CD1c-positive myeloid dendritic cell (primary cell): ENCODE data around the gene DHRSX.
"Not testable (repeated sequence)": the region's sequence is repeated elsewhere in the genome, so short reads cannot be mapped to it uniquely, and the experiment has no call there.

Source experiments
- DNase-seq: peaks from one replicate; pipeline ENCODE4 v3.0.0-alpha.2; 2016; ENCODE audit errors: extremely low spot score

Gene DHRSX

DNA sequence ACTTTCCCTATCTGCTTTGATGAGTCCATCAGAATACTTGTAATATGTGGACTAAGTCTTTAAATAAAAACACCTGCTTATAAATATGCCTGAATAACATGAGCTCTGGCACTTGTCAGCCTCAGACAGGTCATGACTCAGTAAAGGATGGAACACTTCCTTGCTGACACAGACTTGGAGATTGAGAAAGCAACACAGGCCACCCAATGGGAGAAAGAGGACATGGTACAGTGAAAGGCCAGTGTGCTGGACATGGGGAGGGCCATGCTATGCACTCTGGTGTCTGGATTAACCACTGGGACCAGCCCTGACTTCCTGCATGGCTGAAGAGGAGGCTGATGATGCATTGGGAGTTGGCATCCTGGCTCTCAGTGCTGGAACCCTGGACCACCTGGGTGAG lies 149.5 kb downstream of the DHRSX start:
- DNase-seq: no peak

DNA sequence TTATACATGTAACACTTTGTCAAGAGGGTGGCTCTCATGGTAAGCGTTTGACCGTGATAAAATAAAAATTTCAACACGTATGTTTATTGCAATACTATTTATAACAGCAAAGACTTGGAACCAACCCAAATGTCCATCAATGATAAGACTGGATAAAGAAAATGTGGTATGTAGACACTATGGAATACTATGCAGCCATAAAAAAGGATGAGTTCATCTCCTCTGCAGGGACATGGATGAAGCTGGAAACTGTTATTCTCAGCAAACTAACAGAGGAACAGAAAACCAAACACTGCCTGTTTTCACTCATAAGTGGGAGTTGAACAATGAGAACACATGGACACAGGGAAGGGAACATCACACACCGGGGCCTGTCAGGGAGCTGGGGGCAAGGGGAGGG lies 150.1 kb downstream of the DHRSX start:
- not testable (repeated sequence) for DNase-seq

DNA sequence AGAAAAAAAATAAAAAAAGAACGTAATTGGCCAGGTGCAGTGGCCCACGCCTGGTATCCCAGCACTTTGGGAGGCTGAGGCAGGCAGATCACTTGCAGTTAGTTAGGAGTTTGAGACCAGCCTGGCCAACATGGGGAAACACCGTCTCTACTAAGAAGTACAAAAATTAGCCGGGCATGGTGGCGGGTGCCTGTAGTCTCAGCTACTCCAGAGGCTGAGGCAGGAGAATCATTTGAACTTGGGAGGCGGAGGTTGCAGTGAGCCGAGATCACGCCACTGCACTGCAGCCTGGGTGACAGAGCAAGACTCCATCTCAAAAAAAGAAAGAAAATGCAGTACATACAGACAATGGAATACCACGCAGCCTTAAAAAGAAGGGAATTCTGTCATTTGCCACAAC lies 150.7 kb downstream of the DHRSX start:
- DNase-seq: not testable (repeated sequence)

DNA sequence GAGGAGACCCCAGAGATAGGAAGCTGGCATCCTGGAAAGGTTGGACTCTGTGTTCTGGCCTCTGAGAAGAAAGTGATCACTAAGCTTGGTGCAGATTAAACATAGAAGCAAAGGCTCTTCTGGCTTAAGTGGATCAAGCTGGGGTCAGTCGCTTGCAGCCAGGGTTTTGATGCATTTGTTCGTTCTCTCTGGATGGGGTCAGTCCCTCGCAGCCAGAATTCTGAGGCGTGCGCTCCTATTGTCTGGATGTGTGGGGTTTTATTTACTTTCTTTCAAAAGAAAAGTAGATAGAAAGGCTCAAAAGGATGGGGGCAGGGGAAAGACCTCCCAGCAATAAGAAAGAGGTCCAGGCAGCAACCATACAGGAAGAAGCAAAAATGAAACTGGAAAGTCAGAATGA lies 152.6 kb downstream of the DHRSX start:
- no peak for DNase-seq

DNA sequence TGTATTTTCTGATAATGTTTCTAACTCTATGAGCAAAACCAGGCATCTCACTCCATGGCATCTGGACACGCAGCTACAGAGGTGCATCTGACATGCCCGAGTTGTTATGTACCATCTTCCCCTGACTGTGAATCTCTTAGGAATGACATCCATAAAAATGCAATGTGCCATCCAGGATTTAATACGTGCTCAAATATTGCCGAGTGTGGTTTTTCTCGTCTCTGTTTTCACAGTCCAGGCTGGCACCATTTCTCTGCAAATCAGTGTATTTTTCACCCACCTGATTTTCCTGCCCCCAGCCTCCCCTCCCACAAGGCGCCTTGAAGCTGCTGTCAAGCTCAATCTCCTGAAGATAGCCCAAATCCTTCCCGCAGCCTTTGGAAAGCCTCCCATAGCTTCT lies 154.6 kb downstream of the DHRSX start:
- DNase-seq: no peak

DNA sequence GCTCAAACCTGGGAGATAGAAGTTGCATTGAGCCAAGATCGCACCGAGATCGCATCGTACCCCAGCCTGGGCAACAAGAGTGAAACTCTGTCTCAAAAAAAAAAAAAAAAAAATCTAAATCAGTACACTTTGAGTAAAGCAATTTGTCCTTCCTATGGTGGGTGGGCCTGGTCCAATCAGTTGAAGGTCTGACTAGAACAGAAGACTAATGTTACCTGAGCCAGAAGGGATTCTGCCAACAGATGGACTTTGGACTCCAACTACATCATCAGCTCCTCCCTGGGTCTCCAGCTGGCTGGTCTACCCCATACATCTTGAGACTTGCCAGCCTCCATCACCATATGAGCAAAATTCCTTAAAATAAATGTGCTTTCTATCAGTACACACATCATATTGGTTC lies 155.2 kb downstream of the DHRSX start:
- no peak for DNase-seq

DNA sequence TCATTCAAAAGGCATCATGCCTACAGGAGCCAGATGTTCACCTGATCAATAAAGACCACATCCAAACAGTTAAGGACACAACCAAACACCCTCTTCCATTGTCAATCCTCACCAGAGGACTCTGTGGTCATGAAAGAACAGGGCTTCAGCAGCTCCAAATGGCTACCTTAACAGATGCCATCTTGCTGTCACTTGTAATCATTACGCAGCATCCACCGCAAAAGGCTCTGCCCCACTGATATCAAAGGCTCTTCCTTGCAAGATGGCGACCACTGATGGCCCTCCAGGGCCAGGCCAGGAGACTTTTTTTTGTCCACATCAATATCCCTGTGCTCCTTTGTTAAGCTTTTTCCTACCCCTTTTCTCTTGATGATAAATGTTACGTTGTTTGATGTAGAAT lies 157.4 kb downstream of the DHRSX start:
- DNase-seq: no peak

DNA sequence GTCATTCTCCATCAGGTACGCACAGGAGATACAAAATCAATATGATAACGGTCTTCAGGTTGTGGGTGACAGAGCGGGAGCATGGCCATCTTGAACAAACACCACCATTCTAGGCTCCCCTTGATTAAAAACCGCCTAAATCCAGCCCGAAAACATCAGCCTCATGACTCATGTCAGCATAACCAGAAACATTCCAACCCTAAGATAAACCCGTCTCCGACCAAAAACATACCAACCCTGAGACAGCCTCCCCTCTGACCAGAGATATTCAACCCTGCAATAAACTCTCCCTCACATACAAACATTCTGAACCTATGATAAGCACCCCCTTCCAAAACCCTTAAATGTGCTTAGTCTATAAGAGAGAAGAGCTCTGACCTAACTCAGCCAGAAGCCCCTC lies 157.9 kb downstream of the DHRSX start:
- no peak for DNase-seq

DNA sequence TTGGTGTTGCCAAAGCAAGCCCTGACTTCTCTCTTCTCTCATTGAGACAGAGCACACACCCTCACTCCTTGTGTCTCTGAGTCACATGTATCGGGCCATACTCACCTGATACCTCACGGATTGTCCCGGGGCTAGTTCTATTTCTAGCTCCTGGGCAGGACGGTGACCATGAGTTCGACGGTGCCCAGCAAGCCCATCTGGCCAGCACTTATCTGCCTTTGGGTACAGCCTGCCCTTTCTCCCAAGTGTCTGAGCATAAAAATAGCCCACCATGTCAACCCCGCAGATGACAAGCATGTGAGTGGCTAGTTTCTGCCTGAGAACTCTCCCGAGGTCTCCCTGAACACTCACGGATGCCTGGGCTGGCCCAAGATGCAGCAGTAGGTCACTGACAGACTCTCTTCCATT lies 158.5 kb downstream of the DHRSX start:
- DNase-seq: no peak

DNA sequence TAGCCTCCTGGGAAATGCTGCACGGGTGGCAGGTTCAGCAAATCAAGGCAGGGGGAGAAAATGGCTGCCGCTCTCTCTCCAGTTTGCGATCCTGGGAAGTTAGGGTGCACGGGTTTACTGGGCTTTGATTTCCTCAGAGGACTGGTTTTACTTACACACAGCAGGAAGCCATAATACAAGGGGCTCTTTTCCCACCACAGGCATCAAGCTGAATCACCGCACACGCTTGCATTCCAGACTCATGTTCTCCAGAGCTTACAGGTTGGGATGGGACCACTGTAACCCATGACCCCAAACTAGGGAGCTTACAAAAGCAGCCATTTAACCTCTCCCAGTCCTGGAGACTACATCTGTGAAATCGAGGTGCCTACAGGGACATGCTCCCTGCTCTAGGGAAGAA lies 159.8 kb downstream of the DHRSX start:
- no peak for DNase-seq

DNA sequence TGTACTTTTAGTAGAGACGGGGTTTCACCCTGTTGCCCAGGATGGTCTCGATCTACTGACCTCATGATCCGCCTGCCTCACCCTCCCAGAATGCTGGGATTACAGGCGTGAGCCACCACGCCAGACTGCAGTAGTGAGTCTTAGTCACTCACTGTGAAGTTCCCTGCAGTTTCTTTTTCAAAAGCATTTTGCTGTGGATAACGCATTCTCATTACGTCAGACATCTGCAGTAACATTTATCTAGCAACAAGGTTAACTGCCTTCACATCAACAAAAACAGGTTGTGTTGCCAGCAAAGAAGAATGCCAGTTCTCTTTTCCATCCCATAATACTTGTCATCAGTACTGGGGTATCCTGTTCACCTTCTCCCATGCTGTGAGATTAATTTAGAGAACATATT lies 164.6 kb downstream of the DHRSX start:
- no peak for DNase-seq

DNA sequence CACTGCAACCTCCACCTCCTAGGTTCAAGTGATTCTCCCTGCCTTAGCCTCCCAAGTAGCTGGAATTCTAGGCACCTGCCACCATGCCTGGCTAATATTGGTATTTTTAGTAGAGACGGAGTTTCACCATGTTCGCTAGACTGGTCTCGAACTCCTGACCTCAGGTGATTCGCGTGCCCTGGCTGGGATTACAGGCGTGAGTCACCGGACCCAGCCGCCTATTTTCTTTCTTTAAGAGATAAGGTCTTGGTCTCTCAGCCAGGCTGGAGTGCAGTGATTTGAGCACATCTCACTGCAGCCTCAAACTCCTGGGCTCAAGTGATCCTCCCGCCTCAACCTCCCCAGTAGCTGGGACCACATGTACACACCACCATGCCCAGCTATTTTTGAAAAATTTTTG lies 166.5 kb downstream of the DHRSX start:
- DNase-seq: no peak

DNA sequence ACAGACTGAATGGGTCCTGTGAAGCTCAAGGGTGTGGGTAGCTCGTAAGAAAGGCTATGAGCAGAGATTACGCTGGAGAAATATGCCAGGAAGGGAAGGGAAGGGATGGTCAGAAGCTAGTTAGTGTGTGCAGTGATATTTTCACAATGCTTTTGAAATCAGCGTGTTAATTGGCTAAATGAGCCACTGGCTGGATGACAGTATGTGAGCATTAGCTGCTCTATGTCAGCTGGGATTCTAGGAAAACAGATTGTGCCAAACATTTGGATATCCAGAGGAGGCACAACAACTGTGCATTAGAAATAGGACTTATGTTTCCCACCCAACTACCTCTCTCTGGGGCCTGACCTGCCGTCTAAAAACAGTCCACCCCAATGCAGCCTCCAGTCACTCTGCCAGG lies 168.5 kb downstream of the DHRSX start:
- DNase-seq: no peak

DNA sequence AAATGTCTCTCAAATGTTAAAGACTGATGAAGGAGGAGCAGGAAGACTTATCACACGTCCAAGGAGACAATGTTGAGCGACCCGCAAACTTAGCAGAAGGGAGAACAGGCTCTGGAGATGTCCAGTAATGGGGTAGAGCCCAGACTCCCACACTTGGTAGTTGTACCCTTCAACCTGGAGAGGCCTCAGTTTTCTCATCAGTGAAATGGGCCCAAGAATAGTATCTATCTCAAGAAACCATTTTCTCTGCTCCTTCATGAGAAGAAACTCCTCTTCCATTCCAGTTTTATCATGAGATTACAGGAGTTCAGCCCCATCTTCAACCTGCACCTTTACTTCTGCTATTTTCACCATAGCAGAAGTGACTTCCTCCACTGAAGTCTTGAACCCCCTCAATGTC lies 169.9 kb downstream of the DHRSX start:
- DNase-seq: no peak

DNA sequence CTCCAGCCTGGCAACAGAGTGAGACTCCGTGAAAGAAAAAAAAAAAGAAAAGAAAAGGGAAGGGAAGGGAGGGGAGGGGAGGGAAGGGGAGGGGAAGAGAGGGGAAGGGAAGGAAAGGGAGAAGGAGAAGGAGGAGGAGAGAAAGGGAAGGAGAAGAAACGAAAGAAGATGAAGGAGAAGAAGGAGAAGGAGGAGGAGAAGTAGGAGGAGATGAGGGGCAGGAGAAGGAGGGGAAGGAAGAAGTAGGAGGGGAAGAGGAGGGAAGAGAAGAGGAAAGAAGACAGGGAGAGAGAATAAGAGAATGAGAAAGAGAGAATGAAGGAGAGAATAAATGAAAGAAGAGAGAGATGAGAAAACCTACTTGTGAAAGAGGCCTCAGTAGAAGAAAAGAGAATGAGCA lies 170.3 kb downstream of the DHRSX start:
- no peak for DNase-seq

DNA sequence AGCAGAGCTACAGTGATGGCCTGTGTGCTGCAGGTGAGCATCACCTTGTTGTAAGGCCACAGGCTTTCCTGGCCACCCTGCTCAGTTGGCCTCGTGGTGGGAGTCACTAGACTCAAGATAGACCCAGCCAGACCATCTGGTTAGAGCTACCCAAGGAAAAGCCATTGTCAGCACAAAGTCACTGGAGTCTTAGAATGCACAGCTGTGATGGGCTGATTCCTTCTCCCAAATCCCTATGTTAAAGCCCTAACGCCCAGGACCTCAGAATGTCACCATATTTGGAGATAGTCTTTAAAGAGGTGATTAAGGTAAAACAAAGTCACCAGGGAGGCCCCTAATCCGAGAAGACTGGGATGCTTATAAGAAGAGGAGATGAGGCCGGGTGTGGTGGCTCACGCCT lies 173.4 kb downstream of the DHRSX start:
- DNase-seq: no peak

DNA sequence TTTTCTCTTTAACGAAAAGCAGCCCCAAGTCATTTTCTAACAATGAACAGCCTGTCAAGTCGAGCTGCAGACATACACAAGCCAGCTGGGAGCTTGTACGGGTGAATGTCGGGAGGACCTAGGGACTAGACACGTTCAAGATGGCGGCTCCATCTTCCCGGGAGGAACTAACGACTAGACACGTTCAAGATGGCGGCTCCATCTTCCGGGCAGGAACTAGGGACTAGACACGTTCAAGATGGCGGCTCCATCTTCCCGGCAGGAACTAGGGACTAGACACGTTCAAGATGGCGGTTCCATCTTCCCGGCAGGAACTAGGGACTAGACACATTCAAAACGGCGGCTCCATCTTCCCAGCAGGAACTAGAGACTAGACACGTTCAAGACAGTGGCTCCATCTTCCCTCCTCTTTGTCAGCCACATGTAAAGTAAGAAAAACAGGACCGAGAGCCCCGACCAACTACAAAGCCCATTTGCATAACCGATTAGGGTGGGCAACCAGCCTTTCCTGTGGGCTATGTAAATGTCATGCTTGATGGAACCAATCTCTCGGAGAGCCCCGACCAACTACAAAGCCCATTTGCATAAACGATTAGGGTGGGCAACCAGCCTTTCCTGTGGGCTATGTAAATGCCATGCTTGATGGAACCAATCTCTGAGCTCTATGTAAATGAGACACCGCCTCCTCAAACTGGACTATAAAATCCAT lies 175.5 kb downstream of the DHRSX start:
- DNase-seq: peak; percentile 13

DNA sequence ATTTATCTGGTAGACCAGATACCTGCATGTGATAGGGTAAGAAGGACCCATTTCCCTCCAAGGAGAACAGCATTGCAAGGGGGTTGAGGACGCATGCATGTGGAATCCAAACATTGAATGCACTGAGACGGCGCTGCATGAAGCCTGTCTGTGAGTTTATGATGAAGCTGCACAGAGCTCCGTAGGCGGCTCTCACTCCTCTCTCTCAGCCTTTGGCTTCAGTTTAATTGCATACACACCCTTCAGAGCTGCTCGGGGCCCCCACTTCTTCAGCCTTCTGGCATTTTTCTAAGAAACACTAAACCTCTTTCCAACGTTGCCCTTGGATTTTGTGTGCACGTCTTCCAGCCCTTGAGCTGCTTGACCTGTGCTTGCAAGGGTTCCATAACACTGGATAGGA lies 176.6 kb downstream of the DHRSX start:
- DNase-seq: no peak

DNA sequence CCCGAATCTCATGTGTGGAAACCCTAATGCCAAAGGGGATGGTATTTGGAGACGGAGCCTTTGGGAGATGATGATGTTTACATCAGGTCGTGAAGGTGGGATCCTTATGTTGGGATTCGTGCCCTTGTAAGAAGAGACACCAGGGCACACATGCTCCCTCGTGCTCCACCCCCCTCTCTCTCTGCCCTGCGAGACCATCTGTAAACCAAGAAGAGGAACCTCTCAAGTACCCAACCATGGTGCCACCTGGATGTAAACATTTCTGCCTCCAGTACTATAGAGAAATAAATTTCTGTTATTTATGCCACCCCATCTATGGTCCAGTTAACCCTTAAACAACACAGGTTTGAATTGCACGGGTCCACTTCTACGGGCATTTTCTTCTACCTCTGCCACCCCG lies 179.4 kb downstream of the DHRSX start:
- no peak for DNase-seq

DNA sequence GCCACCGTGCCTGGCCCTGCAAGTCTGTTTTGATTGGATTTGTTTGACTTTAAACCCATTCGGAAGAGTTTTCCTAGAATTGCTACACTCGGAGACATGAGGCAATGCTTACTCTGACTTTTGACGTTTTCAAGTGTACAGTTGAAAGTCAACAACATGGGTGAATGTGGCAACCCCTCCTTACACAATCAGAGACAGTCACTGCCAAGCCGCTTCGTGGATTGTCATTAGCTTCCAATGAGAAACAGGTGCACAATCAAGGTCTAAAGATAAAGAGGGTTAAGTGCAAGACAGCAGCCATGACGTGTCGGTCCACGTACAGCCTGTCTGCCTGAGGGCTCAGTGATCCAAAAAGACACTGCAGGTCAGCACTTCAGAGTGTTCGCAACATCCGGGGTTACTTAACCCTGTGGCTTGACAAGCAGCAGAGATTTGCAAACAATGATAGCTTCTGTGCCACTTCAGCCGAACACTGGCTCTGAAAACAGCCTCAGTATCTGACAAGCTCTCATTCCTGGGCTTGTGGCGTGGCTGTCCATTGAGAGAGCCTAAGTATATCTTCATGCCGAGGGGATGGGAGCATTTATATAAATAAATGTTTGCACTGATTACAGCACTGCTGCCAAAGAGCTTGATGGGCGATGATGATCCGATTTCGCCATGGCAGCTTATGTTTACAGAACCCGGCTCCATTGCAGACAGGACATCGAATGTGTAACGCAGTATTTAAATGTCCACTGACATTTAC lies 180.0 kb downstream of the DHRSX start:
- DNase-seq: peak; percentile 28

DNA sequence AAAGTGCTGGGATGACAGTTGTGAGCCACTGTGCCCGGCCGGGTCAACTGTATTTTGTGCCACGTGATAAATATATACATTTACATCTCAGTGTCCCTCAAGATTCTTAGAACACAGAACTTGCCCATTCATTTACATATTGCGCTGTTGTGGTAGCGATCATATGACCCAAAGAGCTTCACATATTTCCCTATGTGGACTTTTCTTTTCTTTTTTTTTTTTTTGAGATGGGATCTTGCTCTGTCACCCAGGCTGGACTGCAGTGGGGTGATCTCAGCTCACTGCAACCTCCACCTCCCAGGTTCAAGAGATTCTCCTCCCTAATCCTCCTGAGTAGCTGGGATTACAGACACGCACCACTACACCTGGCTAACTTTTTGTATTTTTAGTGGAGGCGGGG lies 180.7 kb downstream of the DHRSX start:
- no peak for DNase-seq

DNA sequence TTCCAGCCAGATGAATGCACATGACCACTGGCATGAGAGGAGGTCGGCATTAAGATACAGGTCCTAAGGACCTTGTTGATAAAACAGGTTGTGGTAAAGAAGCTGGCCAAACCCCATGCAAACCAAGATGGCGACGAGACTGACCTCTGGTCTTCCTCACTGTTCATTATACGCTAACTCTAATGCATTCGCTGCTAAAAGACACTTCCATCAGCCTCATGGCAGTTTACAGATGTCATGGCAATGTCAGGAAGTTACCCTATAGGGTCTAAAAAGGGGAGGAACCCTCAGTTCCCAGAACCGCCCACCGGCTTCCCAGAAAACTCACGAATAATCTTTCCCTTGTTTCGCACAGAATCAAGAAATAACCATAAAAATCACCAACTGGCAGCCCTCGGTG lies 182.4 kb downstream of the DHRSX start:
- no peak for DNase-seq

DNA sequence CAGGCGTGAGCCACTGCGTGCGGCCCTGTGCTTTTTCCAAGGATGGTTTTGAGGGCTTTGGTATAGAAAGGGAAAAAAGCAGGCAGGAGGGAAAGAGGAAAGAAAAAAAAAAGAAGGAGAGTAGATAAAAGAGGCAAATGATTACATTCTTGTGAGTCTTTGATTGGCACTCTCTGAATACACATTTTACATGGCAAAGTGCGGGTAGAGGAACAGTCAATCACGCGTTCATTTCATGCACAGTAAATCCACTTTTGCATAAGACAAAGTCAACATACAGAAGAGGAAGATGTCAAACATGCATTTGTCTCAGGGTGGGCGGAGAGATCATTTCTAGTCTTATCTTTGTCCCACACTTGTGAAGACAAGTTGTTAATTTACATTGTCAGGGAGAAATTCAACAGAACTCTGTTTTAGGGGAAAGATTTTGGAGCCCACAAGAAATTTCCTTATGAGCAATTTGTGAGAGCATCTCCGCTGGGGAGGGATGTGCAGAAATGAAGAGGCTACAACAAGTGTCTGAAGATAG lies 183.2 kb downstream of the DHRSX start:
- no peak for DNase-seq
